GM18519 (cell line): ENCODE data around the gene CUX1.
"Not testable (repeated sequence)": the region's sequence is repeated elsewhere in the genome, so short reads cannot be mapped to it uniquely, and the experiment has no call there.

Experiments
- ATAC-seq: cut with Tn5 transposase; IDR thresholded peaks from one replicate; pipeline ENCODE4 v1.9.1; 2021; ENCODE audit warnings: mild to moderate bottlenecking, moderate library complexity; ENCODE audit not compliant: unreplicated experiment, low FRiP score

CUX1 gene

DNA sequence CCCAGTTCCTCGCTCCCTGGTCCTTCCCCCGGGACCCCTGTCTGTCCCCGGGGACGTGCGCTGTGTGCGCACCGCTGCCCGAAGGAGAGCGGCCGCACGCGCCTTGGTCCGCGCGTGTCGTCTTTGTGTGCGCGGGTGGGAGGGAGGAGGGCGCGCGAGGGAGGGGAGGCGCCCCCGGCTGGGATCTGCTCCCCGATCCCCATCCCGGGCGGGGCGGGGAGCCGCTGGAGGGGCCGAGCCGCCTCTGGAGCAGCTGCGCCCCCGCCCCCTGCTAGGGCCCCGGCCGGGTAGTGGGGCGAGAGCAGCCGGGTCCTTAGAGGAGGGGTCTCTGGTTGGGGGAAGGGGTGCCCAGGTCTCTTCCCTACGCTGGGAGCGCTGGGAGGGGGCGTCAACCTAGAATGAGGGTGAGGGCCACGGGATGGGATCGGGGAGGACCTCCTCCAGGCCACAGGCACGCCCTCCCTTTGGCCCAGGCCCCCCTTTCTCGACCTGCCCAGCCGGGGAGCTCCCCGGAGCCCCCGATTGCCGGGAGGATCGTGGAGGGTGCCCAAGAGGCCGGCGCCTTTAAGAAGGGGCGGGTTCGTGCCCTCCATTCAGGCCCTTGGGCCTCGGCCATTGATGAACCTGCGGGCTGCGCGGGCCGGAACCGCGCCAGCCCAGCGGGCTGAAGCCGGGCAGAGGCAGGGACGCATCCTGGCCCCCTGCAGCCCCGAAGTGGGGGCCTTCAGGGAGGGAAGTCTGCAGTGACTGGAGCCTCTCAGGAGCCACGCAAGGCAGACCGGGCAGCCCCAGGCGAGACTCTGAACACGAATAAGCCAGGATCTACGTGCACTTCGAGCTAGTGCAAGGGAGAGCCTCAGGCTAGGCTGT is 469.9 kb downstream of the CUX1 start:
- no peak for ATAC-seq

DNA sequence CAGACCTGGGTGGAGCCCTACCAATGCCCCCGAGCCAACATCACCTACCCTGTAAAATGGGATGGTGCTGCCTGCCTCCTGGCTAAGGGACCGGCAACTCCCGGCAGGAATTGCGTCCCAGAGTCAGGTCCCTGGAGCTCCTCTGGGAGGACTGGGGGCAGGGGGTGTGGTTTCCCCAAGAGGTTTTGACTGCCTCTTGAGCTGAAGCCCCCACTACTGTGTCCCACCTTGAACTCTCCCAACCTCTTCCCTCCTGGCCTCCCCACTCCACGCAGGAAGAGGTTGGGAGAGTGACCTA is 470.5 kb downstream of the CUX1 start:
- no peak for ATAC-seq

DNA sequence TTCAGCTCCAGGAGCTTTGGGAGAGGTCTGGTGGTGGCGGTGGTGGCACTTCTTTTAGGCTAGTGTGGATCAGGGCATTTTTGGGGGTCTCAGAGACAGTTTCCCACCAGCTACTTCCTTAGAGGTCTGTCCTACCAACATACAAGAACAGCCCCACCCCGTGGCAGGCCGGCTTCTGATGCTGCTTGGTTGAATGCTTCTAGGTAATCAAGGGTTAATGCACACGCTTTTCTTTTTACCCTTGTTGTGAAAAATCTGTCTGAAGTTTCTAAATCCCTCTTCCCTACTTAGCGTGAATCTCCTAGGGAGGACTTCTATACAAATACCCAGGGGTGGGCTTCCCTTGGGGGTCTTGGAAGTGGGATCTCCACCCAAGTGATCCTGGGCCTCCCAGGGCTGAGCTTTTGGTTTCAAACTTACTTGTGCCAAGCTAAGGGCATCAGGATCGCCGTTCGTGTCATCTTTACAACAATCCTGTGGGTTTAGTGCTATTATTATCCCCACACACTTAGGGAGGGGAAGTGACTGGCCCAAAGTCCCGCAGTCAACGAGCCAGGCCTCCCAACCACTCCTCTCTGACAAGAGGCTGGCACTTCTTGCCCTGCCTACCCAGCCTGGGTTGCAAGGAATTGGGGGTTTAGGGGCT is 471.0 kb downstream of the CUX1 start:
- no peak for ATAC-seq

- no peak for ATAC-seq
These were observed 471.6 kb downstream of the CUX1 start for GRCh38 chr7:102289057-102289456.

- peak; percentile 35 for ATAC-seq
These were observed 473.9 kb downstream of the CUX1 start for GRCh38 chr7:102291056-102291915.

DNA sequence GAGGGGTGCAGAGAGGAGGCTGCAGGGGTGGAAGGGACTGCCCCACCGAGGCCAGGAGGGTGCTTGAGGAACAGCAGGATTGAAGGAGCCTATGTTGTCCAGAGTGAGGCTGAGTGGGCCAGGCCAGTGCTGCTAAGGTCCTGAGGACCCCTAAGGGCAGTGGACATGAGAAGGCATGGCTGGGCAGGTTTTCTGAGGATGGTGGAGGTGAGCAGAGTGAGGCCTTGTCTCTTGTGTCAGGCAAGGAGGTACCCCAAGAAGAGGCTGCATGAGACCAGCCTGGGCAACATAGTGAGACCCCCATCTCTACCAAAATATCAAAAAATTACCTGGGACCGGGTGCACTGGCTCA is 474.5 kb downstream of the CUX1 start:
- ATAC-seq = no peak

DNA sequence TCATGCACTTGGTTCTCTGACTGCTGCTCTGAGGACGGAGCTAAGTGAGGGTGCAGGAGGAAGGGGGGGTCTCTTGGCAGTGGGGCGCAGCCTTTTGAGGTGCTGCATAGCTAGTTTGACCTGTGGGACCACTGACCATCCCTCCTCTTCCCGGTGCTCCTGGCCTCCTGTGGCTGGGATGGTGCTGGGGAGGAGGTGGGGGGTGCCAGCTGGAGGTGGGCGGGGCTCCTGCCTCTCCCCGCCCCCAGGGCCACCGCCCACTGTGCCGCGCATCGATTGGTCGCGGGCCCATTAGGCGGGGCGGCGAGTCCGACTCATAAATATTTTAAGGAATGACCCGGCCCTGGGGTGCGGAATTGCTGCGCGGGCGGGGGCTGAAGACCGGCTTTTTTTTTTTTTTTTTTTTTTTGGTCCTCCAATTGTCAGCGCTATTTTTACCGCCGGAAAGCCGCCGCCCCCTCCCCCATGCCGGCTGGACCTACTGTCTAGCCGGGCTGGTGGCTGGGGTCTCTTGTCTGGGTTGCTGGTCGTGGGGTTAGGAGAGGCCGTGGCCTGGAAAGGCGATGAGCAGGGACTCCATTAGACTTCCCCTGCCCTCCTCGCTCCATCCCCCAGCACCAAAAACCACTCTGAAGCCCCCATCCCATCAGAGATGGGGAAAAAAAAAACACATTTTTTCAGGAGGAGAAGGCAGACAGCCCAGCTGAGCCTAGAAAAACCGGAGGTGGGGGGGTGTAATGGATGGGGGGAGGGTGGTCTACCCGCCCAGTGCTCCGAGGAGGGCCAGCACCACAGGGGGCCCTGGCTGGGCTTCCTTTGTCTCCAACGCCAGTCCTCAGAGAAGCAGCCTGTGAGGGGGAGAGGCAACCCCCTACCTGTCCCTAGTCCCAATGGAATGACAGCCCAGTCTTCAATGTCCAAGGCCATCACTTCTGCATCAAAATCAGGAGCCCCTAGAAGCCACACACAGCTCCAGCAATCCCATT is 475.7 kb downstream of the CUX1 start:
- ATAC-seq = no peak

GRCh38 chr7:102294589-102294988 is 477.2 kb downstream of the CUX1 start:
- no peak for ATAC-seq

DNA sequence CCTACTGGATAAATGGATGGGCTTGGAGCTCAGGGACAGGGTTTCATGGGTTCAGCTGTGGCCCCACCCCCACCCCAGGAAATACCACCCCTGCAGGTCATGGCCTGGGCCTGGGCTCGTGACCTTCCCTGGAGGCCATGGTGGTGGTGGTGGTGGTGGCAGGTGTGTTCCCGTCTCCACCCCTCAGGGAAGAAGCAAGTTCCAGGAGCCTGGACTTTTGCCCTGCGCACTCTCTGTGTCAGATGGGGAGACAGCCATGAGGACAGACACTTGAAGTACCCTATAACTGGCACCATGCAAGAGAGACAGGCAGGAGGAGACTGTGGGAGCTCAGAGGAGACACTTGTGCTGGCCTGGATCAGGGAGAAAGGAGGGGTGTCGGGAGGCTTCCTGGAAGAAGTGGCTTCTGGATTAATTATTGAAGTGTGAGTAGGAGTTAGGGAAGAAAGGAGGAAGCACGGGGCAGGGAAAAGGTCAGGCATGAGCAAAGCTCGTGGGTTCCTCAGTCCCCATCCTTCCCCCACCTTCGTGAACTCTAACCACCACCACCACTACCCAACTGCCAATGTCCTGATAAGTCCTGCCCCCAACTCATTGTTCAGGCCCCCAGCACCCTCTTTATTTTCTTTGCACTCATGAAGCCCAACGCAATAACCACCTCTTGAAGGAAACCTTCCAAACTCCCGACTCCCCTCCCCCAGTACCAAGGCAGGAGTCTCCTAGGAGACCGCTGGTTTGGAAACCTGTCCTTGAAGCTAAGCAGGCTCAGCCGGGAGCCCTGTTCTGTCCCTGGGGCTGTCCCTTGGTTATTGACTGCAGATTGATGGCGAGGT is 478.1 kb downstream of the CUX1 start:
- no peak for ATAC-seq

GRCh38 chr7:102296179-102296438 is 478.7 kb downstream of the CUX1 start:
- ATAC-seq = no peak

GRCh38 chr7:102296514-102296913 is 479.1 kb downstream of the CUX1 start:
- ATAC-seq = no peak

GRCh38 chr7:102297487-102298218 is 480.2 kb downstream of the CUX1 start:
- no peak for ATAC-seq

DNA sequence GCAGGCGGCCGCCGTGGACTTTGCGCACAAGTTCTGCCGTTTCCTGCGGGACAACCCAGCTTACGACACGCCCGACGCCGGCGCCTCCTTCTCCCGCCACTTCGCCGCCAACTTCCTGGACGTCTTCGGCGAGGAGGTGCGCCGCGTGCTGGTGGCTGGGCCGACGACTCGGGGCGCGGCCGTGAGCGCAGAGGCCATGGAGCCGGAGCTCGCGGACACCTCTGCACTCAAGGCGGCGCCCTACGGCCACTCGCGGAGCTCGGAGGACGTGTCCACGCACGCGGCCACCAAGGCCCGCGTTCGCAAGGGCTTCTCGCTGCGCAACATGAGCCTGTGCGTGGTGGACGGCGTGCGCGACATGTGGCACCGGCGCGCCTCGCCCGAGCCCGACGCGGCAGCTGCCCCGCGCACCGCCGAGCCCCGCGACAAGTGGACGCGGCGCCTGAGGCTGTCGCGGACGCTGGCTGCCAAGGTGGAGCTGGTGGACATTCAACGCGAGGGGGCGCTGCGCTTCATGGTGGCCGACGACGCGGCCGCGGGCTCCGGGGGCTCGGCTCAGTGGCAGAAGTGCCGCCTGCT is 483.3 kb downstream of the CUX1 start:
- ATAC-seq = no peak

DNA sequence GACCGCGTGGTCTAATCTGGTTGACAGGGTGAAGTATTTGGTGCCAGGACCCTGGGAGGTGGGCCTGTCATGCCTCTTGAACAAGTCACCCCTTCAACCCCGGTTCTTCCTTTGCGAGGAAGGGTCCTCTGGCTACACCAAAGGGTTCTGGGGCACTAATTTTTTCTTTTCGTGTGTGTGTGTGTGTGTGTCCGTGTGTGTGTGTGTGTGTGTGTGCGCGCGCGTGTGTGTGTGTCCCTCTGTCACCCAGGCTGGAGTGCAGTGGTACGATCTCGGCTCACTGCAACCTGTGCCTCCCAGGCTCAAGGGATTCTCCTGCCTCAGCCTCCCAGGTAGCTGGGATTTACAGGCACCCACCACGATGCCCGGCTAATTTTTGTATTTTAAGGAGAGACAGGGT is 483.9 kb downstream of the CUX1 start:
- not testable (repeated sequence) for ATAC-seq

- no peak for ATAC-seq
These were observed 484.6 kb downstream of the CUX1 start for GRCh38 chr7:102302025-102302424.

DNA sequence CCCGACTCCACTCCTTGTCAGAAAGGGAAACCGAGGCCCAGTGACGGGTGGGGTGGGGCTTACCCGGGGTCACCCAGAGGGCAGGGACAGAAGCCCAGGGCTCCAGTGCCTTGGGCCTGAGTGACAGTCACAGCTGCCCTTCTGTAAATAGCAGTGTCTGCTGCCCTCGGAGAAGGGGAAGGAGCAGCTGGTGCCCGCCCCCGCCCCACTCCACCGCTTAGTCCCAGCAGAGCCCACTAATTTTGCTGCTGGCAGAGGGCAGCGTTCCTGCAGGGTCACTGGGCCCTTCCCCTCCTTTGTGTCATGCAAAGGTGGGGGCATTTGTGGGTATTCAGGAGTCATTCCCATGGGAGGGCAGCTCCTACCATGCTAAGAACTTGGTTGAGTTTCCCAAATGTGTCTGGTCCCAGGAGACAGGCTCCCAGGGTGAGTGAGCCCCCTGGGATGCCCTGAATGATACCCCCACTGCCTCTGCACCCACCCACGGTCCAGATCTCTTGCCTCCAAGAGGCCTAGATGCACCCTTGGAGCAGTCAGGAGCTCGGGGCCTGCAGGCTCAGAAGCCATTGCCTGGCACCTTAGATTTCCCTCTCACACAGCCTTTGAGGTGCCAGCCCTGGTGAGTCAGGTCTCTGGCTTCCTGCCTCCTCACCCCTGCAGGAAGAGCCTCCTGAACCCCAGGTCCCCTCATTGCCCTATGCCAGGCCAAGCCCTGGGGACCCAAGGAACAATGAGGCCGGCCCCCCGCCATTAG is 486.4 kb downstream of the CUX1 start:
- no peak for ATAC-seq

DNA sequence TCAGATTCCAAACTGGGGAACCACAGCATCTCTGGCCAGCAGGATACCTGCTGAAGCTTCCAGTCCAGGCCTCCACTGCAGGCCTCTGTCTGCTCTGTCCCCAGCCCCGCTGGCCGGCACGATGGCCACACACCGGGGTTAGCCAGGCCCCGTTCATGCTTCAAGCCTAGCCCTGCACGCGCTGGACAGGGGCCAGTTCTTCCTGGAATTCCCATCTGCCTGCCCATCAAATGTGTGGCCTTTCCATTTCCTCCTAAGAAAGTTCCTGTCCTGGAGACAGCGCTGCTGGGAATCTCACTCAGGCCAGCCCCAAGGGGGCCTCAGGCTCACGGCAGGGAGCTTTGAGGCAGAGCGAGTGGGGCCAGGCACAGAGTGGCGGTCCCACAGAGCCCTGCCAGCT is 487.2 kb downstream of the CUX1 start:
- no peak for ATAC-seq
